ENCODE results near the gene POU2F1. TPM values are rescaled to one million over a fixed set of nuclear protein-coding genes. Genes with fewer than 3 reads are reported as not detected.

POU2F1 gene
- polyA plus RNA-seq, 1 donor from 2014 or later, result 10.9 TPM

DNA sequence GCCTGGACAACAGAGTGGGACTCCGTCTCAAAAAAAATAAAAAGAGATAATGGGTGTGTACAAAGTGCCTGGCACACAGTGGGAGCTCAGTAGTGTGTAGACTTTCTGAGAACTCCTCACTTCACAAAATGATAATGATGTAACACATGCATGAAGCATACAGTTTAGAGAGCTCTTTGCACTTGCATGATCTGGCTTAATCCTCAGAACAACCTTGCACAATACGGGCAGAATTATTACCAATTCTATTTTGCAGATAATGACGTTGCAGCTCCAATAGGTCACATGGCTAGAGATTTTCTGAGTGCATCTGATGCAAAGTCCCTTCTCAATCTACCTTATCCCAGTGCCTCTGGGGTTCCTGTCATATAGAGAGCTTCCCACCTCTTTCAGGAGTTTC, 226.3 kb downstream of the POU2F1 start:
- TF ChIP-seq, protein P1, sequence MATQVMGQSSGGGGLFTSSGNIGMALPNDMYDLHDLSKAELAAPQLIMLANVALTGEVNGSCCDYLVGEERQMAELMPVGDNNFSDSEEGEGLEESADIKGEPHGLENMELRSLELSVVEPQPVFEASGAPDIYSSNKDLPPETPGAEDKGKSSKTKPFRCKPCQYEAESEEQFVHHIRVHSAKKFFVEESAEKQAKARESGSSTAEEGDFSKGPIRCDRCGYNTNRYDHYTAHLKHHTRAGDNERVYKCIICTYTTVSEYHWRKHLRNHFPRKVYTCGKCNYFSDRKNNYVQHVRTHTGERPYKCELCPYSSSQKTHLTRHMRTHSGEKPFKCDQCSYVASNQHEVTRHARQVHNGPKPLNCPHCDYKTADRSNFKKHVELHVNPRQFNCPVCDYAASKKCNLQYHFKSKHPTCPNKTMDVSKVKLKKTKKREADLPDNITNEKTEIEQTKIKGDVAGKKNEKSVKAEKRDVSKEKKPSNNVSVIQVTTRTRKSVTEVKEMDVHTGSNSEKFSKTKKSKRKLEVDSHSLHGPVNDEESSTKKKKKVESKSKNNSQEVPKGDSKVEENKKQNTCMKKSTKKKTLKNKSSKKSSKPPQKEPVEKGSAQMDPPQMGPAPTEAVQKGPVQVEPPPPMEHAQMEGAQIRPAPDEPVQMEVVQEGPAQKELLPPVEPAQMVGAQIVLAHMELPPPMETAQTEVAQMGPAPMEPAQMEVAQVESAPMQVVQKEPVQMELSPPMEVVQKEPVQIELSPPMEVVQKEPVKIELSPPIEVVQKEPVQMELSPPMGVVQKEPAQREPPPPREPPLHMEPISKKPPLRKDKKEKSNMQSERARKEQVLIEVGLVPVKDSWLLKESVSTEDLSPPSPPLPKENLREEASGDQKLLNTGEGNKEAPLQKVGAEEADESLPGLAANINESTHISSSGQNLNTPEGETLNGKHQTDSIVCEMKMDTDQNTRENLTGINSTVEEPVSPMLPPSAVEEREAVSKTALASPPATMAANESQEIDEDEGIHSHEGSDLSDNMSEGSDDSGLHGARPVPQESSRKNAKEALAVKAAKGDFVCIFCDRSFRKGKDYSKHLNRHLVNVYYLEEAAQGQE (IDR thresholded peaks at IDR 0.05; ENCODE audit: borderline replicate concordance), result no peak
- TF ChIP-seq EP300 (conservative IDR thresholded peaks at IDR 0.05; ENCODE audit: poor library complexity, severe bottlenecking) (no peak), EZH2 (IDR thresholded peaks at IDR 0.05; ENCODE audit: borderline replicate concordance, insufficient read depth, low read length, poor library complexity, severe bottlenecking) (no peak)
- H3K9ac ChIP-seq (ENCODE audit: low read length), result no peak overlapping the region
- H3K27ac ChIP-seq (ENCODE audit: low read length), result no peak overlapping the region
- H3K4me3 ChIP-seq (ENCODE audit: low read length), result no peak overlapping the region
- H3K4me2 ChIP-seq (ENCODE audit: low read length), result no peak overlapping the region
- H3K36me3 ChIP-seq (ENCODE audit: insufficient read depth, low read length), result no peaks in the 10 kb centered on the region
- H4K20me1 ChIP-seq (ENCODE audit: insufficient read depth), result no peaks in the 10 kb centered on the region
- no peaks in the 10 kb centered on the region for H3F3A ChIP-seq (ENCODE audit: insufficient read depth, low read length, poor library complexity, severe bottlenecking)
- H2AFZ ChIP-seq (ENCODE audit: low read depth, low read length), result no peak overlapping the region
- no peaks in the 10 kb centered on the region for H3K27me3 ChIP-seq (ENCODE audit: insufficient read depth, low read depth, low read length)
- no peaks in the 10 kb centered on the region for H3K9me2 ChIP-seq (ENCODE audit: insufficient read depth, low read length)
- H3K9me3 ChIP-seq (ENCODE audit: low read length), result no peaks in the 10 kb centered on the region
- H3K79me2 ChIP-seq (replicated peaks; ENCODE audit: insufficient read depth, low read length), result no peaks in the 10 kb centered on the region

DNA sequence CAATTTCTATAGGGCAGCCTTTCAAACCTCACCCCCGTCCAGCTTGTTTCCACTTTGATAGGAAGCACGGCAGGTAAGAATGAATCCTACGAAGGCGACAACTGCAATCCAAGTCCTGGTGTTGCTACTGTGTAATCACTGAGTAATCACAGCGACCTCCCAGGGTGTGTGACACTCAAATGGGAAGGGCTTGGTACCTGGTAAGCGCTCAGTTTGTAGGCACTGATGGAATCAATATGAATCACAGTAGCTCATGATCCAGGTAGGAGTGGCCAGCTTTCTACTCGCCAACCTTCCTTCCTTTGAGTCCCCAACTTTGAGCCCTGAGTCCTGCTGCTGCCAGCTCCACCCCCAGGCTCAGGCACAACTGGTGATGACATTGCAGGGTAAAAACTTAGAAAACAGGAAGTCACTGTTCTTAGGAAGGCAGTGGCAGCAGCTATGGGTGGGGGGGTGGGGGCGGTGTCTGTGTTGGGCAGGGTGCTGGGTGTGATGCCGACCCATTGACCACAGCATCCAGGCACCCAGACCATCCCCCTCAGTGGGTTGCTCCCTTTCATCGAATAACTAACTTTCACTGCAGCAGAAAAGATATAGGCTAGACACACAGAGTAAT, 226.9 kb downstream of the POU2F1 start:
- no peak overlapping the region for H3K4me2 ChIP-seq (ENCODE audit: low read length)
- H3K9me2 ChIP-seq (ENCODE audit: insufficient read depth, low read length), result no peaks in the 10 kb centered on the region
- no peak overlapping the region for H3K9ac ChIP-seq (ENCODE audit: low read length)
- H3K27ac ChIP-seq (ENCODE audit: low read length), result no peak overlapping the region
- no peaks in the 10 kb centered on the region for H3K79me2 ChIP-seq (replicated peaks; ENCODE audit: insufficient read depth, low read length)
- TF ChIP-seq EP300 (conservative IDR thresholded peaks at IDR 0.05; ENCODE audit: poor library complexity, severe bottlenecking) (no peak), RAD21 (conservative IDR thresholded peaks at IDR 0.05) (no peak), POLR2AphosphoS5 (IDR thresholded peaks at IDR 0.05) (no peak), EZH2 (IDR thresholded peaks at IDR 0.05; ENCODE audit: borderline replicate concordance, insufficient read depth, low read length, poor library complexity, severe bottlenecking) (no peak), MXI1 (conservative IDR thresholded peaks at IDR 0.05; ENCODE audit: poor library complexity, severe bottlenecking) (no peak), TAF1 (IDR thresholded peaks at IDR 0.05; ENCODE audit: low read depth) (no peak), SMC3 (conservative IDR thresholded peaks at IDR 0.05; ENCODE audit: poor library complexity) (no peak)
- TF ChIP-seq, protein P1 (IDR thresholded peaks at IDR 0.05; ENCODE audit: borderline replicate concordance), result no peak
- TF ChIP-seq, protein P2, sequence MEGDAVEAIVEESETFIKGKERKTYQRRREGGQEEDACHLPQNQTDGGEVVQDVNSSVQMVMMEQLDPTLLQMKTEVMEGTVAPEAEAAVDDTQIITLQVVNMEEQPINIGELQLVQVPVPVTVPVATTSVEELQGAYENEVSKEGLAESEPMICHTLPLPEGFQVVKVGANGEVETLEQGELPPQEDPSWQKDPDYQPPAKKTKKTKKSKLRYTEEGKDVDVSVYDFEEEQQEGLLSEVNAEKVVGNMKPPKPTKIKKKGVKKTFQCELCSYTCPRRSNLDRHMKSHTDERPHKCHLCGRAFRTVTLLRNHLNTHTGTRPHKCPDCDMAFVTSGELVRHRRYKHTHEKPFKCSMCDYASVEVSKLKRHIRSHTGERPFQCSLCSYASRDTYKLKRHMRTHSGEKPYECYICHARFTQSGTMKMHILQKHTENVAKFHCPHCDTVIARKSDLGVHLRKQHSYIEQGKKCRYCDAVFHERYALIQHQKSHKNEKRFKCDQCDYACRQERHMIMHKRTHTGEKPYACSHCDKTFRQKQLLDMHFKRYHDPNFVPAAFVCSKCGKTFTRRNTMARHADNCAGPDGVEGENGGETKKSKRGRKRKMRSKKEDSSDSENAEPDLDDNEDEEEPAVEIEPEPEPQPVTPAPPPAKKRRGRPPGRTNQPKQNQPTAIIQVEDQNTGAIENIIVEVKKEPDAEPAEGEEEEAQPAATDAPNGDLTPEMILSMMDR (IDR thresholded peaks at IDR 0.05; ENCODE audit: poor library complexity, severe bottlenecking), result no peak
- no peaks in the 10 kb centered on the region for H3K9me3 ChIP-seq (ENCODE audit: low read length)
- no peaks in the 10 kb centered on the region for H3K27me3 ChIP-seq (ENCODE audit: insufficient read depth, low read depth, low read length)
- H2AFZ ChIP-seq (ENCODE audit: low read depth, low read length), result no peak overlapping the region
- H3K36me3 ChIP-seq (ENCODE audit: insufficient read depth, low read length), result no peaks in the 10 kb centered on the region
- no peaks in the 10 kb centered on the region for H4K20me1 ChIP-seq (ENCODE audit: insufficient read depth)
- H3K4me3 ChIP-seq (ENCODE audit: low read length), result no peak overlapping the region
- no peaks in the 10 kb centered on the region for H3F3A ChIP-seq (ENCODE audit: insufficient read depth, low read length, poor library complexity, severe bottlenecking)
